ENCODE measurements around the gene MED8. TPM values are rescaled to one million over a fixed set of nuclear protein-coding genes. Genes with fewer than 3 reads are reported as not detected.

Gene MED8
- total RNA-seq, 4 donors from 2014 or later: 26.3 to 51.4 (median 37.1) TPM

GRCh38 chr1:43421976-43422750 is 32.6 kb upstream of the MED8 start:
- ATAC-seq (ENCODE audit: low FRiP score): no peak
- DNase-seq (ENCODE audit: low spot score): no peak
- TF ChIP-seq, protein P1, sequence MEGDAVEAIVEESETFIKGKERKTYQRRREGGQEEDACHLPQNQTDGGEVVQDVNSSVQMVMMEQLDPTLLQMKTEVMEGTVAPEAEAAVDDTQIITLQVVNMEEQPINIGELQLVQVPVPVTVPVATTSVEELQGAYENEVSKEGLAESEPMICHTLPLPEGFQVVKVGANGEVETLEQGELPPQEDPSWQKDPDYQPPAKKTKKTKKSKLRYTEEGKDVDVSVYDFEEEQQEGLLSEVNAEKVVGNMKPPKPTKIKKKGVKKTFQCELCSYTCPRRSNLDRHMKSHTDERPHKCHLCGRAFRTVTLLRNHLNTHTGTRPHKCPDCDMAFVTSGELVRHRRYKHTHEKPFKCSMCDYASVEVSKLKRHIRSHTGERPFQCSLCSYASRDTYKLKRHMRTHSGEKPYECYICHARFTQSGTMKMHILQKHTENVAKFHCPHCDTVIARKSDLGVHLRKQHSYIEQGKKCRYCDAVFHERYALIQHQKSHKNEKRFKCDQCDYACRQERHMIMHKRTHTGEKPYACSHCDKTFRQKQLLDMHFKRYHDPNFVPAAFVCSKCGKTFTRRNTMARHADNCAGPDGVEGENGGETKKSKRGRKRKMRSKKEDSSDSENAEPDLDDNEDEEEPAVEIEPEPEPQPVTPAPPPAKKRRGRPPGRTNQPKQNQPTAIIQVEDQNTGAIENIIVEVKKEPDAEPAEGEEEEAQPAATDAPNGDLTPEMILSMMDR (IDR thresholded peaks at IDR 0.05): no peak

DNA sequence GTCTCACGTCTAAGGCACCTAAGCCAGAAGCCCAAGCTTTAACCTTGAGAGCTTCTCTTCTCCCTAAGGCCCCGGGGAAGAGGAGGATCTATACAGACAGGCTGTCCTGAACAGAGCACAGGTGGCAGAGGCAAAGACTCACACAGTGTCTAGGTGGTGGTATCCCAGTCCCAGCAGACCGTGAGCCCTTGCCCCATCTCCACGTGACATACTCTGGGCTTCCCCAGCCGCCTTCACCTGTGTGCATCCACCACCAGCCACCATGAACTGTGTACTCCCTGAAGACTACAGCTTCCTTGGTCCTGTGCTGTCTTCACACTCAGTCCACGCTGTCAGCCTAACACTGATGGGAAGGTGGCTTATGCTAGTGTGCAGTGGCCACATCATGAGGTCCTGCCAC is 31.8 kb upstream of the MED8 start:
- DNase-seq (ENCODE audit: low spot score) (no peak), ATAC-seq (ENCODE audit: low FRiP score) (no peak)
- TF ChIP-seq, protein P1 (IDR thresholded peaks at IDR 0.05): no peak

DNA sequence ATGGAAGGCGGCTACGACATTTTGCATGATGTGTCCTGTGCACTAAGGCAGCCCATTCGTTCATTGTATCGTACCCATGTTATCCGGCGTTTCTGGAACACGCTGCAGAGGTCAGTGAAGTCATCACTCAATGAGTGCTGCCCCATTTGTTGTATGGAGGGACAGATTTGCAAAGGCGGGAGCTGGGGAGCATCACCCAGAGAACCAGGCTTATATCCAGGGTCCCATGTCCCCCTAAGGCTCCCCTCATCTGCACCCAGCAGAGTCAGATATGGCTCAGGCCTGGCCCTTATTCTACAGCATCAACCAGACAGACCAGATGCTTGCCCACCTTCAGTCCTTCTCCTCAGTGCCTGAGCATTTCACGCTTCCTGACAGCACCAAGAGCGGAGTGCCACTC is 31.3 kb upstream of the MED8 start:
- DNase-seq (ENCODE audit: low spot score): no peak
- ATAC-seq (ENCODE audit: low FRiP score): no peak
- TF ChIP-seq, protein P1 (IDR thresholded peaks at IDR 0.05): no peak

DNA sequence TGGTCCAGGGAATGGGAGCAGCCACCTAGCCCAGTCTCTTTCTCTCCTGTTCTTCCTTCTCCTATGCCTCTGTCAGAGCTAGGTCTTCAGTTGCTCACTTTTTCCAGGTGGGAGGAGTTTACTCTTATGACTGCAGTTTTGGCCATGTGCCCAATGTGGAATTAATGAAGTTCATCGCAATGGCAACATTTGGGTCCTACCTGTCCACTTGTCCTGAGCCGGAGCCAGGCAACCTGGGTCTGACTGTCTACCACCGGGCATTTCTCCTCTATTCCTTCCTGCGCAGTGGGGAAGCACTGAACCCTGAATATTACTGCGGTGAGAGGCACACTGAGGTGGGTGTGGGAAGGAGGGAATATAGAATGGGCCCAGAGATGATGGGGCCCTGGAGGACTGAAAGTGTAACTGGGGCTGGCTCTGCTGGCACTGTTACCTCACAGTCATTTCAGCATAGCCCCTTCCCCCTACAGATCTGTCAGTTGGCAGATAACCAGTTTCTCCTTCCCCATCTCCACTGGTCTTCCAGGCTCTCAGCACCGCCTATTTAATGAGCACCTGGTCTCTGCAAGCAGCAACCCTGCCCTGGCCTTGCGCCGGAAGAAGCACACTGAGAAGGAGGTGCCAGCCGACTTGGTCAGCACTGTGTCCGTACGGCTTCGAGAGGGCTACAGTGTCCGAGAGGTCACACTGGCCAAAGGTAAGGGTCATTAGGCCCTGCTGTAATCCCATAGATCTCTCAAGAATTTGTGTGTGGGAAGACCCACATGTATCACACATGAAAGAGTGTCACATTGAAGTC is 30.2 kb upstream of the MED8 start:
- ATAC-seq (ENCODE audit: low FRiP score) (no peak), DNase-seq (ENCODE audit: low spot score) (no peak)
- TF ChIP-seq, protein P1 (IDR thresholded peaks at IDR 0.05): no peak

DNA sequence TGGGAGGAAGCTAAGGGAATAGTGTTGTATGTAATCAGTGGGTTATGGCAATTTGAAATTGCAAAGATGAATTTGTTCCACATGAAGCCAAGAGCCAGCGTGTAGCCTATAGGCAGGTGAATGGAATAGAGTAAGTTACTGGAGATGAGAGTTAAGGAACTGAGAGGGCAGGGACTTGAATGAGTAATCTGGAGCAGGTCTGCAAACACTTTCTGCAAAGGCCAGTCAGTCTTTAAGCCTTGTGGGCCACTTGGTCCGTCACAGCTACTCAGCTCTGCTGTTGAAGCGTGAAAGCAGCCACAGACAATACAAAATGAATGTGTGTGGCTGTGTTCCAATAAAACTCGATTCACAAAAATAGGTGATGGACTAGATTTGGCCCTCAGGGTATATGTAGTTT is 29.3 kb upstream of the MED8 start:
- DNase-seq (ENCODE audit: low spot score) (no peak), ATAC-seq (ENCODE audit: low FRiP score) (no peak)
- TF ChIP-seq, protein P1 (IDR thresholded peaks at IDR 0.05): no peak

GRCh38 chr1:43415901-43416300 is 26.3 kb upstream of the MED8 start:
- TF ChIP-seq, protein P1 (IDR thresholded peaks at IDR 0.05): no peak
- ATAC-seq (ENCODE audit: low FRiP score) (no peak), DNase-seq (ENCODE audit: low spot score) (no peak)
